Large intestine (tissue), 12 donors: Measurements from ENCODE around the gene PIK3R2. TPM values are rescaled to one million over a fixed set of nuclear protein-coding genes. Genes with fewer than 3 reads are reported as not detected.
"Not testable (repeated sequence)": the region's sequence is repeated elsewhere in the genome, so short reads cannot be mapped to it uniquely, and the experiment has no call there.

Source experiments
- DNase-seq, 2 donors: peaks; one replicate each; pipeline versions ENCODE4 v3.0.0 to v3.0.0-alpha.2; 2013
- H3K27ac ChIP-seq: one replicate; pipeline ENCODE4 v1.5.1; 2013; ENCODE audit warnings: low read length
- H3K27me3 ChIP-seq: 2 replicates; pipeline ENCODE4 v1.6.1; 2013; ENCODE audit warnings: low read length; ENCODE audit not compliant: control insufficient read depth, insufficient read depth
- H3K36me3 ChIP-seq: 2 replicates; pipeline ENCODE4 v1.6.1; 2013; ENCODE audit warnings: low read length; ENCODE audit not compliant: control insufficient read depth, insufficient read depth
- H3K4me1 ChIP-seq: one replicate; pipeline ENCODE4 v1.6.1; 2013; ENCODE audit warnings: low read length; ENCODE audit not compliant: control insufficient read depth, insufficient read depth
- H3K4me3 ChIP-seq: one replicate; pipeline ENCODE4 v1.5.1; 2013; ENCODE audit warnings: low read length
- H3K9me3 ChIP-seq: one replicate; pipeline ENCODE4 v1.6.1; 2013; ENCODE audit warnings: mild to moderate bottlenecking, low read depth, low read length, moderate library complexity; ENCODE audit not compliant: control insufficient read depth
- WGBS: methylation state at CpG from one replicate; pipeline ENCODE4 v1.1.5; 2013; ENCODE audit warnings: low lambda C conversion rate; ENCODE audit not compliant: insufficient coverage; 5-methylcytosine and 5-hydroxymethylcytosine counted together
- long read RNA-seq, 11 donors: transcript quantifications; one replicate each; lab custom pipeline, GENCODE V29; 2026
- polyA plus RNA-seq: library from polyadenylated mRNA; unstranded; fragments of 120-200 nt; gene quantifications from one replicate; pipeline ENCODE4 v1.2.1, GENCODE V29; 2013

Gene PIK3R2
- 67.7 TPM for polyA plus RNA-seq
- long read RNA-seq, donor 1, full-length matches to known transcripts, result 7 of 14 reads
- long read RNA-seq, donor 1, partial matches to known transcripts, result 7 of 14 reads
- long read RNA-seq, donor 1, other reads (novel, unspliced or antisense), result 0 of 14 reads
- long read RNA-seq, donor 2, full-length matches to known transcripts, result 18 of 37 reads
- long read RNA-seq, donor 2, partial matches to known transcripts, result 19 of 37 reads
- long read RNA-seq, donor 2, other reads (novel, unspliced or antisense), result 0 of 37 reads
- long read RNA-seq, donor 3, result 0 reads
- long read RNA-seq, donor 4, full-length matches to known transcripts, result 2 of 2 reads
- long read RNA-seq, donor 4, partial matches to known transcripts, result 0 of 2 reads
- long read RNA-seq, donor 4, other reads (novel, unspliced or antisense), result 0 of 2 reads
- long read RNA-seq, donor 5, full-length matches to known transcripts, result 11 of 18 reads
- long read RNA-seq, donor 5, partial matches to known transcripts, result 7 of 18 reads
- long read RNA-seq, donor 5, other reads (novel, unspliced or antisense), result 0 of 18 reads
- long read RNA-seq, donor 6, full-length matches to known transcripts, result 21 of 37 reads
- long read RNA-seq, donor 6, partial matches to known transcripts, result 16 of 37 reads
- long read RNA-seq, donor 6, other reads (novel, unspliced or antisense), result 0 of 37 reads
- long read RNA-seq, donor 7, partial matches to known transcripts, result 5 of 6 reads
- long read RNA-seq, donor 7, other reads (novel, unspliced or antisense), result 0 of 6 reads
- long read RNA-seq, donor 8, full-length matches to known transcripts, result 12 of 50 reads
- long read RNA-seq, donor 8, partial matches to known transcripts, result 38 of 50 reads
- long read RNA-seq, donor 8, other reads (novel, unspliced or antisense), result 0 of 50 reads
- long read RNA-seq, donor 9, full-length matches to known transcripts, result 11 of 20 reads
- long read RNA-seq, donor 9, partial matches to known transcripts, result 9 of 20 reads
- long read RNA-seq, donor 9, other reads (novel, unspliced or antisense), result 0 of 20 reads
- long read RNA-seq, donor 10, full-length matches to known transcripts, result 27 of 42 reads
- long read RNA-seq, donor 10, partial matches to known transcripts, result 15 of 42 reads
- long read RNA-seq, donor 10, other reads (novel, unspliced or antisense), result 0 of 42 reads
- long read RNA-seq, donor 11, full-length matches to known transcripts, result 17 of 17 reads
- long read RNA-seq, donor 11, partial matches to known transcripts, result 0 of 17 reads
- long read RNA-seq, donor 11, other reads (novel, unspliced or antisense), result 0 of 17 reads

DNA sequence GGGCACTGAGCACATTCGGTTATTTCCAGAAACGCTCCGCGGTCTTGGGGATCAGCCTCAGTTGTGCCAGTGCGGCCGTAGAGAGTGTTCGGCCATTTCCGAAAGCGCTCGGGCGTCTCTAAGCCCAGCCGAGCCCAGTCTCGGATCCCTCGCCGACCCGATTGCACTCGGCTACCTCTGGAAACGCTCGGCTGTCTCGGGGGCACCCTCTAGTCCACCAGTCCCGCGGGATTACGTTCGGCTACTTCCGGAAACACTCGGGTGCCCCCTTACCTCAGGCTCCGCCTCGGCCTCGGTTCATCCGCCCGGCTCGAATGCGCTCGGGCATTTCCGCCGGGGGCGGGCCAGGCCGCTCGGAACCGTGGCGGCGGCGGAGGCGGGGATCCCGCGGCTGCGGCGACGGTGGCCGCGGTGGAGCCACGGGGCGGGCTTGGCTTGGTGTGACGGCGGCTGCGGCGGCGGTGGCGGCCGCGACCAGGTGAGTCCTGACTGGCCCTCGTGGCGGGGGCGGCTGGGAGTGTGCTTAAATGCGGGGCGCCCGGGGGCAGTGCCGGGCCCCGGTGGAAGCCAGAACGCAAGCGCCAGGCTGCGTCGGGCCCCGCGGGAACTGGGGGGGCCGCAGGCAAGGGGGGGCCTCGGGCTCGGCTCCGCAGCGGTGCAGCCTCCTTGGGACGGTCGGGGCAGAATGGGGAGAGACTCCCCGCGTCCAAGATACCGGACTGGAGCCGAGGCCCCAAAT is at the start of gene PIK3R2:
PIK3R2 (plus strand) TSS at position 347 of the 739 bp plus-strand sequence. CDS start 2,717 bp downstream, outside the sequence.
- Histone ChIP-seq H3K9me3 (peaks cover 2% of the 10 kb centered on the region), H3K4me3 (peak within 1 kb of the TSS; percentile 82), H3K27me3 (no peaks in the 10 kb centered on the region), H3K36me3 (peaks cover 29% of the 10 kb centered on the region), H3K4me1 (peaks cover 38% of the 10 kb centered on the region), H3K27ac (peak within 1 kb of the TSS; percentile 96)
- peak; percentile 99 for DNase-seq
- no CpG with 5 or more reads among the region's 86 CpGs for WGBS

DNA sequence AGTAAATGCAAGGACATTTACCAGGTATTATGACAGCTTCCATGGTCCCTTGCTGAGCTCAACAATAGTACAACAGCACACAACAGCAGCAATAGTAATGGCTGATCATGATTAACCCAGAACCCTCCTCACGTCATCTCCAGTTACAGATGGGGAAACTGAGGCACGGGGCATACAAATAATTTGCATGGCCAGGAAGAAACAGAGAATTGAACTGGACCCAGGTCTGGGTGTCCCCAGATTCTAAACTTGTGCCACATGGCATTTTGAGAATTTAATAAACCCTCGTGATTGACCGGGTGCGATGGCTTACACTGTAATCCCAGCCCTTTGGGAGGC is 48.2 kb upstream of the PIK3R2 start:
- DNase-seq, result no peak
- Histone ChIP-seq H3K27ac (peak overlapping the region; percentile 50), H3K36me3 (no peaks in the 10 kb centered on the region), H3K27me3 (peaks cover 7% of the 10 kb centered on the region), H3K9me3 (no peaks in the 10 kb centered on the region), H3K4me1 (peaks cover 47% of the 10 kb centered on the region), H3K4me3 (peak overlapping the region; percentile 45)
- no CpG with 5 or more reads among the region's 5 CpGs for WGBS

DNA sequence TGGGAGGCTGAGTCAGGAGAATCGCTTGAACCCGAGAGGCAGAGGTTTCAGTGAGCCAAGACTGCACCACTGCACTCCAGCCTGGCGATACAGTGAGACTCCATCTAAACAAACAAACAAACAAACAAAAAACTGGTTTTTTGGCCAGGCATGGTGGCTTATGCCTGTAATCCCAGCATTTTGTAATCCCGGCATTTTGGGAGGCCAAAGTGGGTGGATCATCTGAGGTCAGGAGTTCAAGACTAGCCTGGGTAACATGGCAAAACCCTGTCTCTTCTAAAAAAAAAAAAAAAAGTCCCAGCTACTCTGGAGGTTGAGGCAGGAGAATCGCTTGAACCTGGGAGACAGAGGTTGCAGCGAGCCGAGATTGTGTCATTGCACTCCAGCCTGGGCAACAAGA is 47.7 kb upstream of the PIK3R2 start:
- H3K9me3 ChIP-seq, H3K27ac ChIP-seq, H3K4me3 ChIP-seq, H3K36me3 ChIP-seq, DNase-seq, H3K27me3 ChIP-seq: not testable (repeated sequence)
- WGBS, result no CpG with 5 or more reads among the region's 7 CpGs
- peaks cover 47% of the 10 kb centered on the region for H3K4me1 ChIP-seq

DNA sequence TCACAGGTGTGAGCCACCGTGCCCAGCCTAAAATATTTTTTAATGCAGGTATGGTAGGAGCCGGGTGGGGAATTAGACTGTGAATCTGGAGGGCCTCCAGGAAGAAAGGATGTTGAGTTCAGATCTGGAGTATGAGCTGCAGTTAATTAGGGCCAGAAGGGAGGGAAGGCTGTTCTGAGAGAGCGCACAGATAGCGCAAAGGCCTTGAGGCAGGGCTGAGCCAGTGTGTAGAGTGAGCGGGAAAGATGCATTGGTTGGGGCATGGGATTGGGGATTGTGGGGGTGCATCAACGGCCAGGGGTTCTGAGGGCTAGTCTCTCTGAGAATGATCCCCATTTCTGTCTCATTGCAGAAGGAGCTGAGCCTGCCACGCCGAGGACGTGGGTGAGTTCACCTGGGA is 45.7 kb upstream of the PIK3R2 start:
- peaks cover 3% of the 10 kb centered on the region for H3K27me3 ChIP-seq
- no peak for DNase-seq
- peak overlapping the region; percentile 96 for H3K27ac ChIP-seq
- H3K36me3 ChIP-seq, result peaks cover 4% of the 10 kb centered on the region
- H3K4me1 ChIP-seq, result peaks cover 47% of the 10 kb centered on the region
- H3K9me3 ChIP-seq, result no peaks in the 10 kb centered on the region
- no CpG with 5 or more reads among the region's 9 CpGs for WGBS
- no peak overlapping the region for H3K4me3 ChIP-seq

DNA sequence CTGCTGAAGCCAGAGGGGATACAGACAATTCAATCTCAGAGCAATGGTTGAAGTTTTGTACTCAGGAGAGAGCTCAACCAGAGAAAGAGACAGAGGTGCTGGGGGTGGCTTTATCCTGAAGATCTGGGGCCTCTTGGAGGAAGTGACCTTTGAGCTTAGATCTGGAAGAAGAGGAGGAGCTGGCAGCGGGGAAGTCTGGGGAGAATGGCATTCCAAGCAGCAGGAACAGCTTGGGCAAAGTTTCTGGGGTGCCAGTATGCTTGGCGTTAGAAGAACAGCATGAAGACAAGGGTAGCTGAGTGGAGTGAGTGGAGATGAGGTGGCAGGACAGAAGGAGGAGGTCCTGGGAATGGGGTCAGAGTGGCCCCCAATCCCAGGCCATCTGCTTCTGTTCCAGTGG is 44.1 kb upstream of the PIK3R2 start:
- WGBS, result no CpG with 5 or more reads among the region's 2 CpGs
- Histone ChIP-seq H3K4me1 (peaks cover 43% of the 10 kb centered on the region), H3K27ac (peak overlapping the region; percentile 96), H3K27me3 (peaks cover 3% of the 10 kb centered on the region), H3K9me3 (no peaks in the 10 kb centered on the region), H3K36me3 (peaks cover 9% of the 10 kb centered on the region), H3K4me3 (peak overlapping the region; percentile 65)
- peak; percentile 84 to 94 for DNase-seq

DNA sequence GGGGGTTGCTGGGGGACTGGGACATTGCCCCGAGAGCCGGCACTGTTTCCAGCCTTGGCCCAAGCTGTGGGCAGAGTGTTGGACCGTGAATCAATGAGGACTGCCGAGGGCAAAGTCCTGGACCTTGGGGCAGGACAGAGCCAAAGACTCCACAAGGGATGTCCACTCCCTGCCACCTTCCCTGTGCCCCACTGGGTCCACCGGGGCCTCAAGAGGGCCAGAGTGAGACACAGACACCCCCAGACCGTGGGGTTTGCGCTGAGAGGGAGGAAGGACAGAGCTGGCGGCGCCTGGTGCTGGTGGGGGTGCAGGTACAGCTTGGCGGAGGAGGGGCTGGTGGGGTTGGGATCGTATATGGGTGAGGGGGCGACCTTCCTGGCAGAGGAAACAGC is 43.6 kb upstream of the PIK3R2 start:
- peak; percentile 70 to 85 for DNase-seq
- Histone ChIP-seq H3K27ac (peak overlapping the region; percentile 96), H3K27me3 (peaks cover 3% of the 10 kb centered on the region), H3K36me3 (peaks cover 11% of the 10 kb centered on the region), H3K4me3 (peak overlapping the region; percentile 65), H3K4me1 (peaks cover 40% of the 10 kb centered on the region), H3K9me3 (no peaks in the 10 kb centered on the region)
- WGBS, result no CpG with 5 or more reads among the region's 12 CpGs

DNA sequence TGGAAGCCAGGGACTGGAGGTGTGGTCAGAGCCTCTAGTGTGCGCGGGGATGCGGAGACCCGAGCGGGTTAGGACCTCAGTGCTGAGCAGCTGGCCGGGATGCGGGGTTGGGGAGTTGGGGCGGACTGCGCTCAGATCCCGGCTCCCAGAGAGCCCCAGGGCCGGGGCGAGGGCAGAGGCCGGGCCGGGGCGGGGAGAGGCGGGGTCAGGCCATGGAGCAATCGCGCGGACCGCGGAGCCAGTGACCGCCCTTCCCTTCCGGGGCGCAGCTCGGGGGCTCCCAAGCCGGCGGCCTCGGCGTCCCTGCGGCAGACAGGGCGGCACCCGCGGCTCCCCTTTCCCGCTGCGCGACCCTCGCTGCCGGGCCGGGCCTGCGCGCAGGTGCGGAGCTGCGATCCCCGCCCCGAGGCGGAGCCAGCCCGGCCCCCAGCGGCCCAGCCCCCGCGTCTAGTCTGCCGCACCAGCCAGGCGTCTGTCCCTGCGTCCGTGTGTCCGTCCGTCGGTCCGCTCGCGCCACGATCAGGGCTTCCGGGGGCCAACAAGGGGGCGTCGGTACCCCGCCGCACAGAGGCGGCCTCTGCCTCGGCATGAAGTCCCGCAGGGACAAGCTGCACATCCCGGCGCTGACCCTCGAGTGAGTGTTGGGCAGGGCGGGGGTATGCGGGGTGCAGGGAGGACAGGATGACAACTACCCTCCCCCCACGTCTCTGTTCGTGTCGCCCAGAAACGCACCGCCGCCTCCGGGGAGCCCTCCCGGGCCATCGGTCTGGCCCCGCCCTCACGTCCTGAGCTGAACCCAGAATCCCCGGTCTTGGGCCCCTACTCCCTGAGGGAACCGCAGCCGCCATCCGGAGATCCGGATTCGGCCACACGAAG is 43.0 kb upstream of the PIK3R2 start:
- DNase-seq, result peak in 1 of 2 donors; percentile 85
- peaks cover 36% of the 10 kb centered on the region for H3K4me1 ChIP-seq
- H3K27ac ChIP-seq, result peak overlapping the region; percentile 96
- H3K4me3 ChIP-seq, result peak overlapping the region; percentile 93
- H3K27me3 ChIP-seq, result peaks cover 3% of the 10 kb centered on the region
- no peaks in the 10 kb centered on the region for H3K9me3 ChIP-seq
- peaks cover 16% of the 10 kb centered on the region for H3K36me3 ChIP-seq
- no CpG with 5 or more reads among the region's 92 CpGs for WGBS

DNA sequence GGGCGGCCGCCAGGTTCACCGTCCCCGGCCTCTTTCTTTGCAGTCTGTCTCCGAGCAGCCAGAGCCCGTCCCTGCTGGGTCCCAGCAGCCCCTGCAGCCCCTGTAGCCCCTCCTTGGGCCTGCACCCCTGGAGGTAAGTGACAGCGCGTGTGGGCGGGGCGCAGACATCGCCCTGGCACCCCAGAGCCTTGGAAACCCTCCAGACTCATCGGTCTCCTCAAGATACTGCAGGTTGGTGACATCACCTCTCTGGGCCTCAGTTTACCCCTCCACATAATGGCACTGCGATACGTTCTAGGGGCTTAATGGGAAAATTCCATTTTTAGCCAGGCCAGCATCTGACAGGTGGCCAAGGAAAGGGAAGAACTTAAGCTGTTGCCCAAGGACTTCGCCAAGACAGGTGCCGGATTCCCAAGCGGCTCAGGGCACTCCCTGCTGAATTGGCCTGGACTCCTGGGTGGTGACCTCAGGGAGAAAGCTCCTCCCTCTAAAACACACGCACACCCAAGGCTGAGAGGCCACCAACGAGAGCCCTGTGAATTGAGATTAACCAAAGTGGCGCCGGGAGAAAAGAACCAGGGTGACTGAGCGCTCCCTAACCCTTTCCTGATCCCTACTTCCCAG is 42.2 kb upstream of the PIK3R2 start:
- Histone ChIP-seq H3K4me3 (peak overlapping the region; percentile 93), H3K27me3 (peaks cover 3% of the 10 kb centered on the region), H3K4me1 (peaks cover 36% of the 10 kb centered on the region), H3K27ac (peak overlapping the region; percentile 90), H3K9me3 (no peaks in the 10 kb centered on the region), H3K36me3 (peaks cover 21% of the 10 kb centered on the region)
- no peak for DNase-seq
- 80% methylated on average over 1 of the region's 22 CpGs for WGBS
